Measurements from ENCODE around the gene SYT2.

- no peak for TF ChIP-seq ZFP30 (CRISPR knock-in tag; IDR thresholded peaks at IDR 0.05)
- no peak for TF ChIP-seq POU6F1 (CRISPR knock-in tag; IDR thresholded peaks at IDR 0.05; ENCODE audit: borderline replicate concordance, low read depth)
- TF ChIP-seq CSDC2 (CRISPR knock-in tag; IDR thresholded peaks at IDR 0.05) = no peak
- no peak for TF ChIP-seq OSR1 (CRISPR knock-in tag; IDR thresholded peaks at IDR 0.05)
- no peak for TF ChIP-seq ZNF8 (CRISPR knock-in tag; IDR thresholded peaks at IDR 0.05)
- TF ChIP-seq ZNF70 (CRISPR knock-in tag; IDR thresholded peaks at IDR 0.05) = no peak
- TF ChIP-seq CSRNP3 (CRISPR knock-in tag; IDR thresholded peaks at IDR 0.05) = no peak
- no peak for TF ChIP-seq TCF4 (CRISPR knock-in tag; IDR thresholded peaks at IDR 0.05; ENCODE audit: borderline replicate concordance)
- TF ChIP-seq ARNTL (CRISPR knock-in tag; IDR thresholded peaks at IDR 0.05; ENCODE audit: borderline replicate concordance, low read depth) = no peak
These were observed 44.0 kb upstream of the SYT2 start for GRCh38 chr1:202754293-202754692.

All from SK-N-SH treated with all-trans-retinoic acid at 6 μM for 48 hours (cell line).